Activated naive CD8-positive, alpha-beta T cell treated with anti-CD3 and anti-CD28 coated beads for 36 hours (primary cell): ENCODE measurements around the gene FATE1. TPM values are rescaled to one million over a fixed set of nuclear protein-coding genes. Genes with fewer than 3 reads are reported as not detected.
"Not testable (repeated sequence)": the region's sequence is repeated elsewhere in the genome, so short reads cannot be mapped to it uniquely, and the experiment has no call there.

Source experiments
- DNase-seq: peaks from one replicate; pipeline ENCODE4 v3.0.0; 2021
- H3K27ac Mint-ChIP-seq: one replicate; pipeline ENCODE4 v1.8.0; 2022; ENCODE audit warnings: mild to moderate bottlenecking, moderate library complexity, mixed read lengths
- H3K27me3 Mint-ChIP-seq: one replicate; pipeline ENCODE4 v1.8.0; 2022; ENCODE audit warnings: mild to moderate bottlenecking, mixed read lengths
- H3K36me3 Mint-ChIP-seq: one replicate; pipeline ENCODE4 v1.8.0; 2021; ENCODE audit warnings: mild to moderate bottlenecking, mixed read lengths
- H3K4me1 Mint-ChIP-seq: one replicate; pipeline ENCODE4 v1.8.0; 2021; ENCODE audit warnings: mixed read lengths
- H3K4me3 Mint-ChIP-seq: one replicate; pipeline ENCODE4 v1.8.0; 2022; ENCODE audit warnings: mild to moderate bottlenecking, moderate library complexity, mixed read lengths
- H3K9me3 Mint-ChIP-seq: one replicate; pipeline ENCODE4 v1.8.0; 2022; ENCODE audit warnings: mixed read lengths
- total RNA-seq, 2 experiments: library from RNA; stranded (reverse); gene quantifications; one replicate each; pipeline ENCODE4 v1.2.3, GENCODE V29; 2021

FATE1 gene
- total RNA-seq = not detected

- Mint-ChIP-seq H3K27me3 (no peaks in the 10 kb centered on the region), H3K27ac (no peak within 1 kb of the TSS), H3K4me1 (no peaks in the 10 kb centered on the region), H3K9me3 (no peaks in the 10 kb centered on the region), H3K36me3 (no peaks in the 10 kb centered on the region), H3K4me3 (no peak within 1 kb of the TSS)
- no peak for DNase-seq
These were observed at the start of gene FATE1 for GRCh38 chrX:151715752-151716151. Gene FATE1, plus strand, starts transcription at chrX:151716035. Its CDS starts 85 bp downstream, at chrX:151716120.

GRCh38 chrX:151675121-151675746, 40.6 kb upstream of the FATE1 start:
- H3K9me3 Mint-ChIP-seq = no peaks in the 10 kb centered on the region
- H3K27me3 Mint-ChIP-seq = no peaks in the 10 kb centered on the region
- no peak overlapping the region for H3K27ac Mint-ChIP-seq

GRCh38 chrX:151676196-151676595, 39.6 kb upstream of the FATE1 start:
- H3K4me3 Mint-ChIP-seq = no peak overlapping the region
- no peaks in the 10 kb centered on the region for H3K4me1 Mint-ChIP-seq
- no peaks in the 10 kb centered on the region for H3K36me3 Mint-ChIP-seq
- H3K27me3 Mint-ChIP-seq = peaks cover 1% of the 10 kb centered on the region
- no peak overlapping the region for H3K27ac Mint-ChIP-seq
- no peaks in the 10 kb centered on the region for H3K9me3 Mint-ChIP-seq
- no peak for DNase-seq

More at GRCh38 chrX:151675121-151675746, 40.6 kb upstream of the FATE1 start:
- DNase-seq = no peak
- H3K4me1 Mint-ChIP-seq = no peaks in the 10 kb centered on the region
- no peaks in the 10 kb centered on the region for H3K36me3 Mint-ChIP-seq
- no peak overlapping the region for H3K4me3 Mint-ChIP-seq

DNA sequence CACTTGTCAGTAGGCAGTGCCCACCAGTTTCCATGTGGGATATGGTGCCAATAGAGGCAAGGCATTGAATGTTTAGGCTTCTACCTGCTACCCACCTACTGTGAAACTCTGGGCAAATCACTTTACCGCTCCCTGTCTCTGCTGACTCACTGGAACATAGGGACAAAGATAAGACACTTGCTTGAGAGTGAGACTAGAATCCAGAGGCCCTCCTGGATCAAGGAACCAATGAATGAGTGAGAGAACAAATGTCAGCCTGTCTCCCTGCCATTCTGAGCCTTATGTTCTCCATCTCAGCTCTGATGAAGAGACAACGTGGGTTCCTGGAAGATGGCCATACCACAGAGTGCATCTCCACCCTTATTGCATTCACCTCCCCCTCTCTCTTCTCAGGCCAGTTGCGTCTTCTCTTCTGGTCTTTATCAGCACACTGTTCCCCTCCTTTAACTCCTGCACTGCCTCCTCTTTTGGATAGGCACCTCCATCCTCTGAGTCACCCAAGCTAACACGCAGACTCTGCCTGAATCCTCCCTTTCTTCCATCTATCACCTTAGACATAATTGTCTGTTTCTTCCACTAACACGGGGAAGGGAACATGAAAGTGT, 35.9 kb upstream of the FATE1 start:
- Mint-ChIP-seq H3K9me3 (no peaks in the 10 kb centered on the region), H3K27ac (no peak overlapping the region), H3K4me3 (no peak overlapping the region), H3K4me1 (no peaks in the 10 kb centered on the region), H3K27me3 (peaks cover 13% of the 10 kb centered on the region), H3K36me3 (no peaks in the 10 kb centered on the region)
- DNase-seq = no peak

- Mint-ChIP-seq H3K4me1 (no peaks in the 10 kb centered on the region), H3K4me3 (no peak overlapping the region), H3K36me3 (no peaks in the 10 kb centered on the region), H3K27me3 (peaks cover 13% of the 10 kb centered on the region), H3K9me3 (no peaks in the 10 kb centered on the region), H3K27ac (no peak overlapping the region)
- peak; percentile 30 for DNase-seq
These were observed 35.0 kb upstream of the FATE1 start for GRCh38 chrX:151680805-151681204.

DNA sequence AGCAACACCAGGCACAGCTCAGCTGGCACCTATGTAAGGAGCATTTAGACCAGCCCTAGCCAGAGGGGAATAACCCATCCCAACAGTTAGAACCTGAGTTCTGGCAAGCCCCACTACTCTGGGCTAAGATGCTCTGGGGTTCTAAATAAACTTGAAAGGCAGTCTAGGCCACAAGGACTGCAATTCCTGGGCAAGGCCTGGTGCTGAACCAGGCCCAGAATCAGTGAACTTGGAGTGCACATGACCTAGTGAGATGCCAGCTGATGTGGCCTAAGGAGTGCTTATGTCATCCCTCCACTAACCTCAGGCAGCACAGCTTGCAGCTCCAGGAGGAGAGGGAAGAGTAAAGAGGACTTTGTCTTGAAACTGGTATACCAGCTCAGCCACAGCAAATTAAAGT, 28.2 kb upstream of the FATE1 start:
- H3K27me3 Mint-ChIP-seq = peaks cover 9% of the 10 kb centered on the region
- no peak overlapping the region for H3K4me3 Mint-ChIP-seq
- H3K4me1 Mint-ChIP-seq = no peaks in the 10 kb centered on the region
- H3K9me3 Mint-ChIP-seq = no peaks in the 10 kb centered on the region
- no peaks in the 10 kb centered on the region for H3K36me3 Mint-ChIP-seq
- no peak overlapping the region for H3K27ac Mint-ChIP-seq
- DNase-seq = no peak

DNA sequence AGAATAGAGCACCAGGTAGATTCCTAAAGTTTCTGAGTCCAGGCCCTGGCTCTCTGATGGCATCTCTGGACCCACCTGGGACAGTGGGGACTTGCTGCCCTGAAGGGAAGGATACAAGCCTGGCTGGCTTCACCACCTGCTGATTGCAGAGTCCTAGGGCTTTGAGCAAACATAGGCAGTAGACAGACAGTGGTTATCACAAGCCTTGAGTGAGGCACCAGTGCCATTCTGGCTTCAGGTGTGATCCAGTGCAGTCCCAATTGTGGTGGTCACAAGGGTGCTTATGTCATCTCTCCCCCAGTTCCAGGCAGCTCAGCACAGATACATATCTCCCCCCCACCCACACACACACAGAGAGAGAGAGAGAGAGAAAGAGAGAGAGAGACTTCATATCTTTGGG, 27.1 kb upstream of the FATE1 start:
- H3K27me3 Mint-ChIP-seq = peaks cover 8% of the 10 kb centered on the region
- no peaks in the 10 kb centered on the region for H3K9me3 Mint-ChIP-seq
- no peak overlapping the region for H3K4me3 Mint-ChIP-seq
- no peak overlapping the region for H3K27ac Mint-ChIP-seq
- H3K4me1 Mint-ChIP-seq = no peaks in the 10 kb centered on the region
- no peaks in the 10 kb centered on the region for H3K36me3 Mint-ChIP-seq
- no peak for DNase-seq

DNA sequence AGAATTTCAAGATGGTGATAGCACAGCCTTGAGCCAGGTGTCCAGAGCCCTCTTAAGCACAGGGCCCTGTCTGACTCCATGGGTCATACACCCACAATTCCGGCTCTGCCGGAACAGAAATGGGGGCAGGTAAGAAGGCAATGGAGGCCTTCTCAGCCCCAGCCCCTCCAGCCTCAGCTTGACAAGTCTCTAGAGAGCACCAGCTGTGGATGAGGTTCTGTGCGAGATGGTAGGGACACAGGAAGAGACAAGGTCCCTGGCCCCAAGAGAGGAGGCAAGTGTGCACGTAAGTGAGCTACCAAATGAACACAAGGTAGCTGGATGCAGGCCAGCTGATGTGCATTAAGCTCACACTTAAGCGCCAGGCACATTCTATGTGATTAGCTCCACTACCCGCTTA, 23.0 kb upstream of the FATE1 start:
- H3K4me1 Mint-ChIP-seq = peaks cover 2% of the 10 kb centered on the region
- H3K27me3 Mint-ChIP-seq = peaks cover 23% of the 10 kb centered on the region
- H3K9me3 Mint-ChIP-seq = no peaks in the 10 kb centered on the region
- no peak overlapping the region for H3K4me3 Mint-ChIP-seq
- H3K36me3 Mint-ChIP-seq = no peaks in the 10 kb centered on the region
- no peak for DNase-seq
- no peak overlapping the region for H3K27ac Mint-ChIP-seq

- no peak for DNase-seq
- Mint-ChIP-seq H3K27me3 (peaks cover 23% of the 10 kb centered on the region), H3K9me3 (no peaks in the 10 kb centered on the region), H3K4me1 (peaks cover 2% of the 10 kb centered on the region), H3K4me3 (no peak overlapping the region), H3K27ac (no peak overlapping the region), H3K36me3 (no peaks in the 10 kb centered on the region)
These were observed 21.7 kb upstream of the FATE1 start for GRCh38 chrX:151694121-151694520.

DNA sequence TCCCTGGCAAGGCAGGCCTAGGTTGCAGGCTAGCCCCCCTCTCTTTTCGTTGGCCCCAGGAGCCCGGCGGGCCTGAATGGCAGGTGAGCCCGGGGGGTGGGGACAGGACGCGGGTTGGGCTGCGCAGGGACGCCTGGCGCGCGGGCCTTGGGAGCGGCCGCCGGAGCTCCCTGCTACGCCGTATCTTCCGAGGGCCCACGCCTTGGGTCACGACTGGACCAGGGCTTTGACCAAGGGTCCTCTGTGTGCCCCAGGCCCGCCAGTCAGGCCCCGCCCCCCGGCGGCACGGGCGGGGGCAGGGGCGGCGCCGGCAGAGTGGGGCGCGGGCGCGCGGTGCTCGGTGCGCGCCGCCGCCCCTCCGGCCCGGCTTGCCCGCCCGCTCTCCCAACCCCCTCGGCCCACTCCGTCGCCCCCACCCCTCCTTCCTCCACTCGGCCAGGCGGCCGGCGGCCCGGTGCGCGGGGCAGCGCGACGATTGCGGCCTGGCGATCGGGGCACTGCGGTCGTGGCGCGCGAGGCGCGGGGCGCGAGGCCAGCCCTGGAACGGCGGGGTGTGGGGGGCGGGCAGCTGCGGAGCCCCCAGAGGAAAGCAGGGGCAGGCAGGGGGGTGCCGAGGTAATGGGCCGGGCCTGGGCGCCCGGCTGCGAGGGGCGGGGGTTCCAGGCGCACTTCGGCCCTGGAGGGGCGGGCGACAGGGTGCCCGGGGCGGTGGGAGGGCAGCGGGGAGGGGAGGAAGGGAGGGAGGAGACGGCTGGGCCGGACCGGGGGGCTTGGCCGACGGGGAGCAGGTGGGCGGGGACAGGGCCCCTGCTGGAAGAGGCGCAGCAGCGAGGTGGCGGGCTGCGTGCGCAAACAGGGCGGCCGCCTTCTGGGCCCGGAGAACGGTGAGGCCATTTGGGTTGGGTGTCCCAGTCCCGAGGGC, 20.9 kb upstream of the FATE1 start, which contains the start of gene PRRG3:
TSS of gene PRRG3 (plus strand) at position 798 of the 922 bp plus-strand sequence. CDS start 3,357 bp downstream, outside the sequence.
- Mint-ChIP-seq H3K4me1 (peaks cover 2% of the 10 kb centered on the region), H3K9me3 (no peaks in the 10 kb centered on the region), H3K27me3 (peaks cover 23% of the 10 kb centered on the region), H3K4me3 (no peak within 1 kb of the TSS), H3K27ac (no peak within 1 kb of the TSS), H3K36me3 (no peaks in the 10 kb centered on the region)
- DNase-seq = no peak

- Mint-ChIP-seq H3K27me3 (peaks cover 23% of the 10 kb centered on the region), H3K4me3 (no peak overlapping the region), H3K4me1 (peaks cover 2% of the 10 kb centered on the region), H3K27ac (no peak overlapping the region), H3K36me3 (no peaks in the 10 kb centered on the region), H3K9me3 (no peaks in the 10 kb centered on the region)
- DNase-seq = no peak
These were observed 20.1 kb upstream of the FATE1 start for GRCh38 chrX:151695583-151696340.

DNA sequence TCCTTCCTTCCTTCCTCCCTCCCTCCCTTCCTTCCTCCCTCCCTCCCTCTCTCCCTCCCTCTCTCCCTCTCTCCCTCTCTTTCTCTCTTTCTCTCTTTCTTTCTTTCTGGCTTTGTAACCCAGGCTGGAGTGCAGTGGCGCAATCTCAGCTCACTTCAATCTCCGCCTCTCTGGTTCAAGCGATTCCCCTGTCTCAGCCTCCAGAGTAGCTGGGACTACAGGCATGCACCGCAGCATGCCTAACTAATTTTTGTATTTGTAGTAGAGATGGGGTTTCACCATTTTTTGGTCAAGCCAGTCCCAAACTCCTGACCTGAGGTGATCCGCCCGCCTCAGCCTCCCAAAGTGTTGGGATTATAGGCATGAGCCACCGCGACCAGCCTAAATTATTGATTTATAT, 18.8 kb upstream of the FATE1 start:
- H3K27ac Mint-ChIP-seq, DNase-seq, H3K4me1 Mint-ChIP-seq, H3K9me3 Mint-ChIP-seq, H3K36me3 Mint-ChIP-seq, H3K4me3 Mint-ChIP-seq: not testable (repeated sequence)
- H3K27me3 Mint-ChIP-seq = peaks cover 23% of the 10 kb centered on the region

DNA sequence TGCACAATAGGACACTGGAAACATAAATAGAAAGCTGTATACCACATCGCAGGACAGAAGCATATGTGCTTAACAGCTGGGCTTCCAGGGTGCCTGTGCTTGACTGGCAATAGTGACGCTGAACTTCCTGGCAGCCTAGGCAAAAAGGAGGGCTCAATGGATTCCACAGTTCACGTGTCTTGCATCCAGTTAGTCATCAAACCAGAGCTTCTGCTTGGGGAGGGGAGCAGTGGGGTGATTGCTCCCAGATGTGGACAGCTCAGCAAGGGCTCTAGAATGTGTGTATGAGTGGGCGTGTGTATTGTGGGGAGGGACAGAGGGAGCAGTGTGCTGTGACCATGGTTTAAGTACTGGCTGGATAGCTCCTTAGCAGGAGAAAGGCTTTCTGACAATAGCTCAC, 18.3 kb upstream of the FATE1 start:
- Mint-ChIP-seq H3K27ac (no peak overlapping the region), H3K4me1 (peaks cover 2% of the 10 kb centered on the region), H3K4me3 (no peak overlapping the region), H3K36me3 (no peaks in the 10 kb centered on the region), H3K9me3 (no peaks in the 10 kb centered on the region), H3K27me3 (peaks cover 23% of the 10 kb centered on the region)
- DNase-seq = no peak

- H3K27me3 Mint-ChIP-seq = peaks cover 16% of the 10 kb centered on the region
- no peak overlapping the region for H3K4me3 Mint-ChIP-seq
- DNase-seq = no peak
- no peaks in the 10 kb centered on the region for H3K36me3 Mint-ChIP-seq
- H3K27ac Mint-ChIP-seq = no peak overlapping the region
- peaks cover 2% of the 10 kb centered on the region for H3K4me1 Mint-ChIP-seq
- no peaks in the 10 kb centered on the region for H3K9me3 Mint-ChIP-seq
These were observed 17.4 kb upstream of the FATE1 start for GRCh38 chrX:151698485-151698884.

DNA sequence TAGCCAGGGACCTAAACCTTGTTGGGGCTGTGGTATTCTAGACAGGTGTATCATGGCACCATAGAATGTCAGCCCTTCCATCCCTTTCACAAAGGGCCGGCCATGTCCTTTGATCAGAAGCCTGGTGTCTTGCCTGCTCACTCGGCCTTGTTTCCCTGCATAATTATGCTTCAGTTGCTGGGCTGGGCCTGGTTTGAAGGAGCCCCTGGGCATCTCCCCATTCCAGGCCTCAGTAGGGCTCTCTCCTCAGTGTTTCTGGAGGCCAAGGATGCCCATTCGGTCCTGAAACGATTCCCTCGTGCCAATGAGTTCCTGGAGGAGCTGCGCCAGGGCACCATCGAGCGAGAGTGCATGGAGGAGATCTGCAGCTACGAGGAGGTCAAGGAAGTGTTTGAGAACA, 16.1 kb upstream of the FATE1 start:
- peaks cover 8% of the 10 kb centered on the region for H3K27me3 Mint-ChIP-seq
- H3K9me3 Mint-ChIP-seq = no peaks in the 10 kb centered on the region
- no peak overlapping the region for H3K27ac Mint-ChIP-seq
- peaks cover 2% of the 10 kb centered on the region for H3K4me1 Mint-ChIP-seq
- no peak for DNase-seq
- H3K4me3 Mint-ChIP-seq = no peak overlapping the region
- H3K36me3 Mint-ChIP-seq = no peaks in the 10 kb centered on the region
